Activated naive CD8-positive, alpha-beta T cell treated with anti-CD3 and anti-CD28 coated beads for 36 hours (primary cell): ENCODE measurements around the gene SLC7A5. TPM values are rescaled to one million over a fixed set of nuclear protein-coding genes. Genes with fewer than 3 reads are reported as not detected.

Experiments used
- DNase-seq: peaks from one replicate; pipeline ENCODE4 v3.0.0; 2021
- H3K27ac Mint-ChIP-seq: one replicate; pipeline ENCODE4 v1.8.0; 2022; ENCODE audit warnings: mild to moderate bottlenecking, moderate library complexity, mixed read lengths
- H3K27me3 Mint-ChIP-seq: one replicate; pipeline ENCODE4 v1.8.0; 2022; ENCODE audit warnings: mild to moderate bottlenecking, mixed read lengths
- H3K36me3 Mint-ChIP-seq: one replicate; pipeline ENCODE4 v1.8.0; 2021; ENCODE audit warnings: mild to moderate bottlenecking, mixed read lengths
- H3K4me1 Mint-ChIP-seq: one replicate; pipeline ENCODE4 v1.8.0; 2021; ENCODE audit warnings: mixed read lengths
- H3K4me3 Mint-ChIP-seq: one replicate; pipeline ENCODE4 v1.8.0; 2022; ENCODE audit warnings: mild to moderate bottlenecking, moderate library complexity, mixed read lengths
- H3K9me3 Mint-ChIP-seq: one replicate; pipeline ENCODE4 v1.8.0; 2022; ENCODE audit warnings: mixed read lengths
- total RNA-seq, 2 experiments: library from RNA; stranded (reverse); gene quantifications; one replicate each; pipeline ENCODE4 v1.2.3, GENCODE V29; 2021

Gene SLC7A5
- total RNA-seq, 2 experiments from 2014 or later = 298 to 301 TPM

DNA sequence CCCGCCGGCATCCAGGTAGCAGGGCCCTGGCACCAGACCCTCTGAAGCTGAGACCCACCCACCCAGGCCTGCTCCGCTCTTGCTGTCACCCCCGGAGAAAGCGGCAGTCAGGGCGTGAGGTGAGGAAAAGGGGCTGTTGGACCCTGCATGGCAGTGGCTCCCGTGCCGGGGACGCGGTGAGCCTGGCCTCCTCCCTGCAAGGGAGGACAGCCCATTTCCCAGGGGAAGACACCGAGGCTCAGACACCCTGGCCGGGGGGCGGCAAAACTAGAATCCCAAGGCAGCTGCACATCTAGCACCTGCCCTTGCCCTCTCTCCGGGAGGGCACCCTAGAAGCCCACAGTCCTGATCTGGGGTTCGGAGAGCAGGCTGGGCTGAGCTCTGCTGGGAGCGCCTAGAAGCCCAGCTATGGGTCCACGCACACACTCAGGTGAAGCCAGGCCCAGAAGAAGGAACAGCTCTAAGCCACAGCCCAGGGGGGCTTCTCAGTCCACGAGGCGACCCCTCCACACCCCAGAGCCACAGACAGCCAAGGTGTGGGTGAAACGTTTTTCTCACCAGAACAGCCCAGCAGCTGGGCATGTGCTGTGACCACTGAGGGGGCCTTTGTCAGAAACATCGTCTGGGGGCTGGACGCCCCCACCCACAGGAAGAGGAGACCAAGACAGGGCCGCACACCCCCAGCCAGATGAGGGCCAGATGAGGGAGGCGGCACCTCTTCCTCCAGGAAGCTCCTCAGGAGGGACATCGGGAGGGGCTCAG lies 22.4 kb downstream of the SLC7A5 start:
- no peaks in the 10 kb centered on the region for H3K27me3 Mint-ChIP-seq
- no peak for DNase-seq
- H3K27ac Mint-ChIP-seq = no peak overlapping the region
- H3K4me3 Mint-ChIP-seq = no peak overlapping the region
- peaks cover 12% of the 10 kb centered on the region for H3K4me1 Mint-ChIP-seq
- H3K9me3 Mint-ChIP-seq = no peaks in the 10 kb centered on the region
- peaks cover 40% of the 10 kb centered on the region for H3K36me3 Mint-ChIP-seq

DNA sequence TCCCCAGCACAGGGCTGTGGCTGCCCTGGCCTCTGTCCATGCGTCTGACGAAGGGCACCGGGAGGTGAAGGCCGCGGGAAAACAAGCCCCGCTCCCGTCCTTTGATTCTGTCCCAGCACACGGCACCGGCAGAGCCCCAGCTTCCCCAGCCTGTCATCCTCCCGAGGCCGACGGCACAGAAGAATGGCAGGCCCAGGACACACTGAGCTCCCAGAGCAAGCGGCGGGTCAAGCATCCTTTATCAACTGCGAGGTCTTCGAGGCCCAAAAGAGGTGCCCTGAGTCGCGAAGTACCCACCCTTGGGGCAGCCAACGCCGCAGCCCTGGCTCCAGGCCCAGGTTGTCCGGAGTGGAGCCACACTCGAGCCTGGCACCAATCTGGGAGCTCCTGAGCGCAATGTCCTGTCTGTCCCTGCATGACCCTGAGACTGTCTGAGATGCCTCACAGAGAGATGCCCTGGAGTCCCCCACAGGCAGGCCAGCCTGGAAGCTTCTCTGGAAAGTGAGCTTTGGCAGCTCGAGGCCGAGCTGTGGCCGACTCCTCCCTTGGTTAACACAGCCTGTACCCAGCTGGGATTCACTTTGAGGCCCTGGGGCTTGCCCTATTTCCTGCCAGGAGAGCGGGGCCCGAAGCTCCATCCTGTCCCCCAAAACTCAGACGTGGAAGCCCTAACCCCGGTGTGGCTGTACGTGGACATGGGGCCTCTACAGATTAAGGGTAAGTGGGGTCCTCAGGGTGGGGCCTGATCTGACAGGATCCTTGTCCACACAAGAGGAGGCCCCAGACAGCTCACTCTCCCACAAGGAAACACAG lies 23.3 kb downstream of the SLC7A5 start:
- no peak for DNase-seq
- Mint-ChIP-seq H3K9me3 (no peaks in the 10 kb centered on the region), H3K4me3 (no peak overlapping the region), H3K27ac (peak overlapping the region; percentile 38), H3K27me3 (no peaks in the 10 kb centered on the region), H3K36me3 (peaks cover 38% of the 10 kb centered on the region), H3K4me1 (peaks cover 12% of the 10 kb centered on the region)

DNA sequence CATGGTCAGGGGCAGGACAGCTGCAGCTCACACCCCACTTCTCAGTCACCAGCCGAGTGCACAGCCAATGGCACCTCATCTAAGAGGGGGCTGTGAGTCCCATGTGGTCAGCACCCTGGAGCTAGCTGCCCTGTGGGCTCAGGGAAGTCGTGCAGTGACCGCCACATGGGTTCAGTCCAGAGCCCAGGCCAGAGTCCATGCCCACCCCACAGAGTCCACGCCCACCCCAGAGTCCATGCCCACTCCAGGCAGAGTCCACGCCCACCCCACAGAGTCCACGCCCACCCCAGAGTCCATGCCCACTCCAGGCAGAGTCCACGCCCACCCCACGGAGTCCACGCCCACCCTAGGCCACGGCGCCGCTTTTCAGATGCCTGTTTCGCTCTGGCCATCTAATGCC lies 24.1 kb downstream of the SLC7A5 start:
- no peak for DNase-seq
- H3K9me3 Mint-ChIP-seq = no peaks in the 10 kb centered on the region
- peaks cover 34% of the 10 kb centered on the region for H3K36me3 Mint-ChIP-seq
- H3K27ac Mint-ChIP-seq = no peak overlapping the region
- H3K4me3 Mint-ChIP-seq = no peak overlapping the region
- no peaks in the 10 kb centered on the region for H3K27me3 Mint-ChIP-seq
- peaks cover 12% of the 10 kb centered on the region for H3K4me1 Mint-ChIP-seq

GRCh38 chr16:87844809-87845208 lies 24.5 kb downstream of the SLC7A5 start:
- Mint-ChIP-seq H3K4me1 (peaks cover 12% of the 10 kb centered on the region), H3K36me3 (peaks cover 34% of the 10 kb centered on the region), H3K27me3 (no peaks in the 10 kb centered on the region), H3K27ac (no peak overlapping the region), H3K4me3 (no peak overlapping the region), H3K9me3 (no peaks in the 10 kb centered on the region)
- no peak for DNase-seq

DNA sequence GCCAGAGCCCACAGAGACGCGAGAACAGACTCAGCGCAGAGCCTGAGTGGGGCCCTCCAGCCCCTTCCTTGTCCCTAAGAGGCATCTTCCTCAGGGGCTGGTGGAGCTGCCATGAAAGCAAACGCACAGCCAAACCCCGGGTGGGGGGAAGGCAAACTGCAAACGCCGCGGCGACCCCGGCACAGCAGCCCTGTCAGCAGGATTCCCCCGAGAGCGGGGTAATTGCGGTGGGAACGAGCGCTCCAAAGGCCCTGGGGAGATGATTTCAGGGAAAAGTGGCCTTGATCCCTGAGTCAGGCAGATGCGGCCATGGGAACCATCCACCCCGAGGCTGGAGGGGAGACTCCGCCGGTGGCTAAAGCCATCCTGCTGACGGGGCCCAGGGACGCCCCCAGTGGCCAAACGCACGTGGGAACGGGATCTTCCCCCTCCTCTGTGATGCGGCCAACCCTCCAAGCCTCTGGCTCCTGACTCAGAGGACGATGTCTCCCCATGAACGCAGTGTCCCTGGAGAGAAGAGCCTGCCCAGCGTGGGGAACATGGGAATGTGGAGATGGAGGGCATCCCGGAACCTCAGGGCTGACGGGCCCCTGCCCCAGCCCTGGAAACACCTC lies 25.1 kb downstream of the SLC7A5 start:
- Mint-ChIP-seq H3K4me1 (peaks cover 12% of the 10 kb centered on the region), H3K27me3 (no peaks in the 10 kb centered on the region), H3K27ac (no peak overlapping the region), H3K4me3 (no peak overlapping the region), H3K36me3 (peaks cover 29% of the 10 kb centered on the region), H3K9me3 (no peaks in the 10 kb centered on the region)
- no peak for DNase-seq

DNA sequence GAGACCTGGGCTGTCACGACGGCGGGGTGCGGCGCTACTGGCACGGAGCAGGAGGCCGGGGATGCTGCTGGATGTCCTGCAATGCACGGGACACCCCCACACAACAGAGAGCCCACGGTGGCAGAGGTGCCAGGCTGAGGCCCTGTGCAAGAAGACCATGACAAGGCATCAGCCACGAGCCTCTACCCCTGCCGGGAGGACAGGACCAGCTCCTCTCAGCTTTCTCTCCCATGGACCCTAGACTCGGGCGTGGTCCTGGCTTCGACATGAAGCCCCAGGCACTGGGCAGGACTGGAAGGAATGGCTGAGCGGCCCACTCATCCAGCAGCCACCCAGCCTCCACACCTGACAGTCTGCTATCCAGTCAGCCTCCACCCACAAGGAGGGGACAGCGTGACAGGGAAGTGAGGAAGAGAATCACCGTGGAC lies 25.6 kb downstream of the SLC7A5 start:
- DNase-seq = no peak
- H3K27me3 Mint-ChIP-seq = no peaks in the 10 kb centered on the region
- peaks cover 12% of the 10 kb centered on the region for H3K4me1 Mint-ChIP-seq
- no peak overlapping the region for H3K27ac Mint-ChIP-seq
- H3K9me3 Mint-ChIP-seq = no peaks in the 10 kb centered on the region
- H3K4me3 Mint-ChIP-seq = no peak overlapping the region
- H3K36me3 Mint-ChIP-seq = peaks cover 24% of the 10 kb centered on the region

- Mint-ChIP-seq H3K27ac (peak overlapping the region; percentile 29), H3K9me3 (no peaks in the 10 kb centered on the region), H3K27me3 (no peaks in the 10 kb centered on the region), H3K4me3 (no peak overlapping the region), H3K4me1 (peaks cover 12% of the 10 kb centered on the region), H3K36me3 (peaks cover 17% of the 10 kb centered on the region)
- no peak for DNase-seq
Measured at GRCh38 chr16:87842209-87842869, 27.0 kb downstream of the SLC7A5 start.

- Mint-ChIP-seq H3K36me3 (peaks cover 19% of the 10 kb centered on the region), H3K4me1 (peaks cover 12% of the 10 kb centered on the region), H3K27me3 (no peaks in the 10 kb centered on the region), H3K9me3 (no peaks in the 10 kb centered on the region), H3K27ac (no peak overlapping the region), H3K4me3 (no peak overlapping the region)
- no peak for DNase-seq
Measured at GRCh38 chr16:87841340-87842208, 27.7 kb downstream of the SLC7A5 start.

DNA sequence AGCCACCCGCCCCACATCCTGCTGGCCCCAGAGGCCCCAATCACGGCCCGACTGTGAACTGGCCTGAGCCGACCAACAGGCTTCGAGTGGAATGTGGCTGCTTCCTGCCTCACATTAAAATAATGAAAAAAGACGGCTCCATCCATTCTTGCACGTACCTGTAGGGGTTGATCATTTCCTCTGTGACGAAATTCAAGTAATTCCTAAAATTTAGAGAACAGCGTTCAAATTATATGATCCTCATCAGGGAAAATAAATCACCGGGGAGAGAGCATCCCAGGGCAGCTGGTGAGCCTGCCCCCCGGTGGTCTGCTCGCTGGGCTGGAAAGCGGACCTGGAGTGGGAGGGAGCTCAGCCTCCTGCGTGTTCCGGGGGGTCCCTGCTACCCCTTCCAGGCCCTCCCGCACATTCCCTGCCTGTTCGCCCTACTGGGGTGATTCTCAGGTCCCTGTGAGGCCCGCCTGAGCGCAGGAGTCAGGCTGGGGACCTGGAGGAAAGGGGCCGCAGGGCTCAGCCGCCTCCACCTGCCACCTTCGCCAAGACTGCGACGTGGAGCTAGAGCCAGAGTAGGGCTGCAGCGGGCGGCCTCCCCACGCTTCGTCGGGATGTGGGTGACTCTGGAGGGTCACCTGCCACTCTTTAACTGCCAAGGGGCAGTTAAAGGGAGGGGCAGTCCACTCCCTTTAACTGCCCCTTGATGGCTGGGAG lies 28.9 kb downstream of the SLC7A5 start:
- Mint-ChIP-seq H3K9me3 (no peaks in the 10 kb centered on the region), H3K4me3 (no peak overlapping the region), H3K27ac (no peak overlapping the region), H3K4me1 (peaks cover 12% of the 10 kb centered on the region), H3K27me3 (no peaks in the 10 kb centered on the region), H3K36me3 (peaks cover 21% of the 10 kb centered on the region)
- DNase-seq = no peak

GRCh38 chr16:87839542-87840270 lies 29.6 kb downstream of the SLC7A5 start:
- Mint-ChIP-seq H3K4me1 (peaks cover 12% of the 10 kb centered on the region), H3K27ac (peak overlapping the region; percentile 20), H3K9me3 (no peaks in the 10 kb centered on the region), H3K4me3 (no peak overlapping the region), H3K36me3 (peaks cover 20% of the 10 kb centered on the region), H3K27me3 (no peaks in the 10 kb centered on the region)
- no peak for DNase-seq

DNA sequence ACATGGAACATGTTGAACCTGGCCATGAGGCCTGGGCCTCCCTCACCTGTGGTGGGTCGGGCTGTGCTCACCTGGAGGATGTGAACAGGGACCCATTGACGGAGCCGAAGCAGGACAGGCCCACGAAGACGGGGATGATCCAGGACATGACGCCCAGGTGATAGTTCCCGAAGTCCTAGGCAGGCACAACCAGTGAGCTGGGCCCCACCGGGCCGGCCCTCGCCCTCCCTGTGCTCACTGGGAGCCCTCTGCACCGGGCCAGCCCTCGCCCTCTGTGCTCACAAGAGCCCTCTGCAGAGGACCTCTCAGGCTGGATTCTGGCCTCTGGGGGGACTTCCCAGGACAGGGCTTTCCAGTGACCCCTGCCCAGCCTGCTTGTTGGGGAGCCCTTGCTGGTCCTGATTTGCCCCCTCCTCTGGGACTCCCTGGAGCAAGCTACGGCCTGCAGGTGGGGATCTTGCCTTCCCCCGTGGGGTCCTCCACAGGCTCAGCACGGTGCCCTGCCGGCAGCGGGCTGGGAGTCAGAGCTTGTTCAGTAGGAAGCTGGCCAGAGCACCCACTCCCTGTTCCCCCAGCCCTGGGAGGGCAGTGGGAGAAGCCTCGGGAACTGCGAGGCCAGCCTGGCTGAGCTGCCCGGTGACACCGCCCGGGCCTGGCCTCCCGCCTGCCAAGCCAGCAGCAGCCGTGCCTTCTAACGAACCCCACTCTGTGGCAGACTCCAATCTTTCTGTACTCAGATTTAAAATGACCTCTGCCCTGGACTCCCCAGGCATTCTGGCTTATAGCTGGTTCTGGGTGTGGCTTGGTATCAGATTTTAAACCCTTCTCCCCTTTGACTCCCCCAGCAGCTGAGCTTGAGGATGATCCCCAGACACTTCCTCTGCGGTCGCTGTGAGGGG lies 30.4 kb downstream of the SLC7A5 start:
- Mint-ChIP-seq H3K4me3 (no peak overlapping the region), H3K4me1 (peaks cover 11% of the 10 kb centered on the region), H3K9me3 (no peaks in the 10 kb centered on the region), H3K27me3 (no peaks in the 10 kb centered on the region), H3K27ac (peak overlapping the region; percentile 20), H3K36me3 (peaks cover 23% of the 10 kb centered on the region)
- no peak for DNase-seq

GRCh38 chr16:87837627-87838289 lies 31.5 kb downstream of the SLC7A5 start:
- Mint-ChIP-seq H3K4me1 (peaks cover 3% of the 10 kb centered on the region), H3K27me3 (no peaks in the 10 kb centered on the region), H3K4me3 (no peak overlapping the region), H3K36me3 (peaks cover 17% of the 10 kb centered on the region), H3K27ac (peak overlapping the region; percentile 51), H3K9me3 (no peaks in the 10 kb centered on the region)
- DNase-seq = no peak
